Large intestine (tissue), 3 donors: ENCODE results near the gene FRMD4A. TPM values are rescaled to one million over a fixed set of nuclear protein-coding genes. Genes with fewer than 3 reads are reported as not detected.
"Not testable (repeated sequence)": the region's sequence is repeated elsewhere in the genome, so short reads cannot be mapped to it uniquely, and the experiment has no call there.

Source experiments
- DNase-seq, 2 donors: peaks; one replicate each; pipeline versions ENCODE4 v3.0.0 to v3.0.0-alpha.2; 2013
- H3K27ac ChIP-seq: one replicate; pipeline ENCODE4 v1.5.1; 2013; ENCODE audit warnings: low read length
- H3K27me3 ChIP-seq: 2 replicates; pipeline ENCODE4 v1.6.1; 2013; ENCODE audit warnings: low read length; ENCODE audit not compliant: control insufficient read depth, insufficient read depth
- H3K36me3 ChIP-seq: 2 replicates; pipeline ENCODE4 v1.6.1; 2013; ENCODE audit warnings: low read length; ENCODE audit not compliant: control insufficient read depth, insufficient read depth
- H3K4me1 ChIP-seq: one replicate; pipeline ENCODE4 v1.6.1; 2013; ENCODE audit warnings: low read length; ENCODE audit not compliant: control insufficient read depth, insufficient read depth
- H3K4me3 ChIP-seq: one replicate; pipeline ENCODE4 v1.5.1; 2013; ENCODE audit warnings: low read length
- H3K9me3 ChIP-seq: one replicate; pipeline ENCODE4 v1.6.1; 2013; ENCODE audit warnings: mild to moderate bottlenecking, low read depth, low read length, moderate library complexity; ENCODE audit not compliant: control insufficient read depth
- WGBS: methylation state at CpG from one replicate; pipeline ENCODE4 v1.1.5; 2013; ENCODE audit warnings: low lambda C conversion rate; ENCODE audit not compliant: insufficient coverage; 5-methylcytosine and 5-hydroxymethylcytosine counted together
- polyA plus RNA-seq: library from polyadenylated mRNA; unstranded; fragments of 120-200 nt; gene quantifications from one replicate; pipeline ENCODE4 v1.2.1, GENCODE V29; 2013

The FRMD4A gene
- polyA plus RNA-seq, 1 donor, result 19.8 TPM

DNA sequence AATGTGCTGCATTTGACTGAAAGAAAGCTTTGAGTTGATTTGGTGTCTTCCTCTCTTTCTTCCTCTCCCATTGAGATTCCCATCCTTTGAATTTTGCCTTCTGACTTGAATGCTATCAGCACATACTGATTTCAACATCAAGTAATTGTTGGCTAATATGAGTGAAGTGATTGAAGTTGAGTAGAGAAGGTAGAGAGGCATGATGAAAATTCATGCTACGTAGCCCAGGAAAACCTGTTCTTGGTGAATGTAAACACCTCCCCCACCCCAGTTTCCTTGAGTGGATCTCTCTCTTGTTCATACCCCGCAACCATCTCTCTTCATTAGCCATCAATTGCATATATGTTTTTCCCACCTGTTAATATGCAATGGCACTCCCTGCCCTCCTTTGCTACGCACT is 193.3 kb downstream of the FRMD4A start:
- no peak for DNase-seq
- no peaks in the 10 kb centered on the region for H3K4me1 ChIP-seq
- H3K27me3 ChIP-seq, result no peaks in the 10 kb centered on the region
- whole genome bisulfite sequencing, result 67% methylated on average over 2 of the region's 3 CpGs
- H3K9me3 ChIP-seq, result no peaks in the 10 kb centered on the region
- no peaks in the 10 kb centered on the region for H3K36me3 ChIP-seq
- H3K27ac ChIP-seq, result no peak overlapping the region
- H3K4me3 ChIP-seq, result no peak overlapping the region

DNA sequence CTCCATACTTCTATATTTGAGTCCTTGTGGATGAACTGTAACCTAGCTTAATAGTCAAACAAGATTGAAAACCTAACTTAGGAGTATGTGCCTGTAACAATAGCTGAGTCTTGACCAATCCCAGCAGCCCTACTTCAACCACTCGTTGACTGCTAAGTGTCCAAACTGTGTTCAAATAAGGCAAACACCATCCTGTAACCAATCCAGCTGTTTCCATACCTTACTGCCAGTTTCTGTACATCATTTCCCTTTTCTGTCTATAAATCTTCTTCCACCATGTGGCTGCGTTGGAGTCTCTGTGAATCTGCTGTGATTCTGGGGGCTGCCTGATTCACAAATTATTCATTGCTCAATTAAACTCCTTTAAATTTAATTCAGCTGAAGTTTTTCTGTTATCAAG is 195.5 kb downstream of the FRMD4A start:
- not testable (repeated sequence) for DNase-seq, H3K4me3 ChIP-seq, H3K36me3 ChIP-seq, H3K9me3 ChIP-seq, H3K4me1 ChIP-seq, H3K27me3 ChIP-seq, H3K27ac ChIP-seq
- WGBS, result 80% methylated on average over 1 of the region's 2 CpGs

DNA sequence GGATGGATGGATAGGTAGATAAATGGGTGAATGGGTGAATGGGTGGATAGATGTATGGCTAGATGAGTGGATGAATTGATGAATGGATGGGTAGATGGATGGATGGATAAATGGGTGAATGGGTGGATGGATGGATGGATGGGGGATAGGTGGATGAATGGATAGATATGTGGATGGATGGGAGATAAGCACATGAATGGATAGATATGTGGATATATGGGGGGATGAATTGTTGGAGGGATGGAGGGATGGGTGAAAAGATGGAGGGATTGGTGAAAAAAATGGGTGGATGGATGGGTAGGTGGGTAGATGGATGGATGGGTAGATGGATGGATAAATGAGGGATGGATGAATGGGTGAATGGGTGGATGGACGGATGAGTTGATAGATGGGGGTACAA is 196.4 kb downstream of the FRMD4A start:
- no peak for DNase-seq
- no peaks in the 10 kb centered on the region for H3K4me1 ChIP-seq
- H3K9me3 ChIP-seq, result no peaks in the 10 kb centered on the region
- H3K36me3 ChIP-seq, result no peaks in the 10 kb centered on the region
- WGBS, result 100% methylated on average over 1 of the region's 1 CpG
- no peak overlapping the region for H3K4me3 ChIP-seq
- no peaks in the 10 kb centered on the region for H3K27me3 ChIP-seq
- no peak overlapping the region for H3K27ac ChIP-seq

DNA sequence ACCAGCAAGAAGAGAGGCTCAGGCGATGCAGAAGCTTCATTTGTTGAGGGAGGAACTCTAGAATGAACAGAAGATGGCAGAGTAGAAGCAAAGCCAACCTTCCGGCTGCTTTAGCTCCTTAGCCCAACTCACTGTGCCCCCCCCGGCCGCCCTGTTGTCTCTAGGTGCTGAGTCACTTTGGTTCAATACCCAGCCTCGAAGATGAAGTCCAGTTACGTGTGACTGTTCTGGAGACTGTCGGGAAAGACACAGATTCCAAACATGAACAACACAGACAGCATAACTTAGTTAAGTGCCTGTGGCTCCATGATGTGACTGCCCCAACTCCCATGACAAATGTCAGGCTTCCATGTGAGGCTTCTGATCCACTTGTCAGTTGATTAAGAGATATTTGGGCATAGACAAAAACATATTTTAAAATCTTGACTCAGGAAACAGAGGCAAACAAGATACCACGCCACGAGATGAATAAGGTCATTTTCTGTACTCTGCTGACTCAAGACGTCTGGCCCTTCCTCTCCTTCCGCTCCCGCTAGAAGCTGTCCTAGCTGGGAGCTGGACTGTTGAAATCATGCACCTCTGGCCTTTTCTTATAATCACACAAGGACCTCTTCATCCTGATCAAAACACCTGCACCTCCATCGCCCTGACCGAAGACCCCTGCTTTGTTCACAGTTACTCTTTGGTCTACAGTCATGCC is 199.3 kb downstream of the FRMD4A start:
- WGBS, result 85% methylated on average over 3 of the region's 14 CpGs
- Histone ChIP-seq H3K27me3 (no peaks in the 10 kb centered on the region), H3K9me3 (no peaks in the 10 kb centered on the region), H3K27ac (no peak overlapping the region), H3K4me1 (no peaks in the 10 kb centered on the region), H3K36me3 (no peaks in the 10 kb centered on the region), H3K4me3 (no peak overlapping the region)
- no peak for DNase-seq

DNA sequence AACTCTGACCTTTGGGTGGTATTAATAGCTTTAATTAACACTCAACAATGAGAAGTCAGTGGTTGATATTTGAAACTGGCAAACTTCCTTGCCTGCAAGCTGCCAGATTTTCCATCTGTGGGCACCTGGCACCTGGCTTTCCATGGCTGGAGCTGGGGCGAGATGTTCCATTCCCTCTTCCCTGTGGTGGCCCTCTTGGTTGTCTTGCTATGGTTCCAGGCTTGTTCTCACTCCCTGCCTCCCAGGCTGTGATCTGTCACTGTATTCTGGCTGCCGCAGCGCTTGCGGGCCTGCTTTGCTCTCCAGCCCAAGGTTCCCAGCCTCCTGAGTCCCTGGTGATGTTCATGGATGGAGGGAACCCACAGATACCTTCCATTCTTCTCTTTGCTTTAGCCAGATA is 201.0 kb downstream of the FRMD4A start:
- H3K4me3 ChIP-seq, result no peak overlapping the region
- no peak for DNase-seq
- no CpG with 5 or more reads among the region's 4 CpGs for WGBS
- no peak overlapping the region for H3K27ac ChIP-seq
- H3K27me3 ChIP-seq, result no peaks in the 10 kb centered on the region
- H3K36me3 ChIP-seq, result no peaks in the 10 kb centered on the region
- no peaks in the 10 kb centered on the region for H3K9me3 ChIP-seq
- H3K4me1 ChIP-seq, result no peaks in the 10 kb centered on the region

DNA sequence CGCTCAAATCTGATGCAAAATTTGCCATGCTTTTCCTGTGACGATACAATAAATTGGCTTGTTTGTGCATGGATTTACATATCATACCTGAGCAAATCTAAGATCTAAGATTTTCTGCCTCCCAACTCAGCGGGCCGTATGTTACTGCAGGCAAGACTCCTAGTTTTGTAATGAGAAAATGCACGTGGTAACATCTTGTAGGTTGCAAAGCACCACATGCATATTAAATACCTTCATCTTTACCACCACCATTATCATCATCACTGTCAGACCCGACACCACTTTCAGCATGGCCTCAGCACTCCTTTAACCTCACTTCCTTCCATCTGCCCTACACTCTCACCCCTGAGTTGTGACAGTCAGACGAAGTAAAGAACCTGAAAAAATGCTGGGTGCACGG is 202.2 kb downstream of the FRMD4A start:
- H3K4me1 ChIP-seq, result no peaks in the 10 kb centered on the region
- no peaks in the 10 kb centered on the region for H3K27me3 ChIP-seq
- H3K4me3 ChIP-seq, result no peak overlapping the region
- no peak overlapping the region for H3K27ac ChIP-seq
- WGBS, result 80% methylated on average over 1 of the region's 8 CpGs
- no peaks in the 10 kb centered on the region for H3K36me3 ChIP-seq
- no peak for DNase-seq
- H3K9me3 ChIP-seq, result no peaks in the 10 kb centered on the region

DNA sequence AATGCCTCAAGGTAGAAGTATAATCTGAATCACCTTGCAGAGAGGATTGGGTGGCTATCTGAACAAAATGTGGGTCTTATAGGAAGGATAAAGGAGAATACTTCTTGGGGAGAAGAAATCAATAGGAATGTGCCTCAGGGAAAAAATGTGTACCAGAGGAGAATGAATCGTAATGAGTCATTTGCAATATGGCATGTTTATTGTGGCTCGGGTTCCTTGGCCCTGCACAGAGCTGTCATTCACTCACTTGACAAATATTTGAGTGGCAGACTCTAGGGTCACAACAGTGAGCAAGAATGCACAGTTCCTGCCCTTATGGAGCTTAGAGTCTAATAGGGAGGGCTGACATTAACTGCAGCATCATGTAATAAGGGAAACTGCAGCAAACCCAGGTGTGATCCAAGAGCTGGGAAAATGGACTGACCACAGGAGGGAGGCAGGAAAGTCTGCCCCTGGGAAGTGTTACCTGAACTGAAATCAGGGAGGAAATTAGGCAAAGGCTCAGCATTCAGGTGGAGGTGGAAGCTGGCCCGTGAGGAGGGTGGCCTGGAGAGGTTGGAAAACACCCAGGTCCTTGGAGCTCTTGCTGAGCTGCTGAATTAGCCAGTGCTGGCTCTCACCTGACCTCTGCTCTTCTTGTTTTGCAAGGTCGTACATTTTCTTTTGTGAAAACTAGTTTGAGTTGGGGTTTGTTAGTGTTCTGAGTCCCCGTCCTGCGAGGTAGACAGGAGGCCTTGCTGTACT is 203.9 kb downstream of the FRMD4A start:
- no peaks in the 10 kb centered on the region for H3K9me3 ChIP-seq
- H3K27me3 ChIP-seq, result no peaks in the 10 kb centered on the region
- H3K27ac ChIP-seq, result no peak overlapping the region
- H3K4me3 ChIP-seq, result no peak overlapping the region
- WGBS, result no CpG with 5 or more reads among the region's 6 CpGs
- no peaks in the 10 kb centered on the region for H3K36me3 ChIP-seq
- no peaks in the 10 kb centered on the region for H3K4me1 ChIP-seq
- DNase-seq, result no peak

DNA sequence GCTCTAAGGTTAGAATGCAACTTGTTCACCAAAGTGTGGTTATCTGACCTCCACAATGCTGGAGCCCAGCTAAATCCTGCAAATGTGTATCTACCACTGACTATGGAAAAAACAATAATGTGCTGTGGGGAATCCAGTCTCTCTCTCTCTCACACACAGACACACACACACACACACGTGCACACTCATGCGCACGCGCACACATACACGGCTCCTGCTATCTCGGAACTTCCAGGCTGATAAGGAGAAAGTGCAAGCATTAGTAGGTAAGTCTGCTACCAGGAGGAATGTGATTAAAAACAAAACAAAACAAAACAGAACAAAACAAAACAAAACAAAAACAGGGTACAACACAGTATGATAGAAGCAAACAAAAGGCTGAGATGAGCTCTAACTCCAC is 205.2 kb downstream of the FRMD4A start:
- WGBS, result no CpG with 5 or more reads among the region's 6 CpGs
- no peaks in the 10 kb centered on the region for H3K36me3 ChIP-seq
- H3K4me3 ChIP-seq, result no peak overlapping the region
- H3K27me3 ChIP-seq, result no peaks in the 10 kb centered on the region
- DNase-seq, result no peak
- H3K9me3 ChIP-seq, result no peaks in the 10 kb centered on the region
- H3K4me1 ChIP-seq, result no peaks in the 10 kb centered on the region
- no peak overlapping the region for H3K27ac ChIP-seq

DNA sequence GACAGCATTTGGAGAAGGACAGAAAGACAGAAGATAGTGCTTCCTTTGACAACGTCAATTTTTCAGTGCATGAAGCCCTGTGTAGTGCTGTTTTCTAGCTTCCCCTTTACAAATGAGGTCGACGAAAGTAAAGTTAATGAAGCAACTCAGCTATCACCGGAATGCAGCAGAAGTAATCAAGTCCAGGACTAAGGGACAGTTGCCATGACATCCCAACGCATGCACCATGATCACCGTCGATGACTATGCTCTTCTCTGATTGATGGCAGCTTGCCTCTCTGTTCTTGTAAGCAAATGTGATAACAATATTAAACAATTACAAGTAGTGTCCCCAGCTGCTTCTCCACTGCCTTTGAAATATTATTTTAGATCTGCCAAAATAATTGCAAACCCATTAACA is 205.8 kb downstream of the FRMD4A start:
- H3K4me1 ChIP-seq, result no peaks in the 10 kb centered on the region
- no peaks in the 10 kb centered on the region for H3K27me3 ChIP-seq
- WGBS, result no CpG with 5 or more reads among the region's 7 CpGs
- H3K9me3 ChIP-seq, result no peaks in the 10 kb centered on the region
- no peaks in the 10 kb centered on the region for H3K36me3 ChIP-seq
- no peak overlapping the region for H3K4me3 ChIP-seq
- no peak overlapping the region for H3K27ac ChIP-seq
- DNase-seq, result no peak

DNA sequence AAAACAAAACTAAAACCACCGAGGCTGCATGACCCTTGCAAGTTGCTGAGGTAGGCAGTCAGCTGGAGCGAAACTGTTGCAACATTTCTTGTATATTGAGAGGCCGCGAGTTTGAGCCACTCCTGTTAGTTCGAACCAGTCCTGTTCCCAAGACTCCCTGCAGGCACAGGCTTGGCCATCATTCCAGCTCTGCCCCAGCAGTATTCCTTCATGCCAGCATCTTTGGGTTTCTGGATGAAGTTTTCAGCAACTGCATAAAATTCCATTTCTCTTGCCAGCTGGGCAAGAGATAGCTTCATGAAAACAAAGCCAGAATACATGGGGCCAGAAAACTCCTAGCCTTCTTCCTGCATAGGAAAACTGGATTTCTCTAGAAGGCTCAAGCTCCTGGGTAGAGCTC is 207.6 kb downstream of the FRMD4A start:
- Histone ChIP-seq H3K27ac (no peak overlapping the region), H3K4me1 (no peaks in the 10 kb centered on the region), H3K4me3 (no peak overlapping the region), H3K9me3 (no peaks in the 10 kb centered on the region), H3K36me3 (no peaks in the 10 kb centered on the region), H3K27me3 (no peaks in the 10 kb centered on the region)
- no CpG with 5 or more reads among the region's 5 CpGs for WGBS
- DNase-seq, result no peak

DNA sequence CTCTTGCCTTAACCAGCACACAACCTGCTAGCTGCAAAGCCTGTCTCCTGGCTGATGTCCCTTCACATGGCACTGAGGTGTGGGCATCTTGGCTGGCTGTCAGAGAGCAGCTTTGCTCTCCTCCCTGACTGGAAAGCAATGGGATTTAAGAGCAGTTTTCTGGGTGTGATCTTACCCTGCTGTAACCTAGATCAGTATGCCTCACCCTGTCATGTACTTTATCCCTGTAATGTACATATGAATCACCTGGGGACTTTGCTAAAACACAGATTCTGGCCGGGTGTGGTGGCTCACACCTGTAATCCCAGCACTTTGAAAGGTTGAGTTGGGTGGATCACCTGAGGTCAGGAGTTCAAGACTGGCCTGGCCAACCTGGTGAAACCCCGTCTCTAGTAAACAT is 209.9 kb downstream of the FRMD4A start:
- Histone ChIP-seq H3K36me3 (no peaks in the 10 kb centered on the region), H3K9me3 (no peaks in the 10 kb centered on the region), H3K27me3 (no peaks in the 10 kb centered on the region), H3K27ac (no peak overlapping the region), H3K4me1 (no peaks in the 10 kb centered on the region), H3K4me3 (no peak overlapping the region)
- no peak for DNase-seq
- WGBS, result no CpG with 5 or more reads among the region's 2 CpGs
